H1 (cell line): Measurements from ENCODE around the gene MRM2. TPM values are rescaled to one million over a fixed set of nuclear protein-coding genes. Genes with fewer than 3 reads are reported as not detected.

Experiments
- CTCF ChIA-PET: fragments of 300-600 bp; sonication (Branson Sonifier 250); formaldehyde crosslinking; loops from one replicate; lab custom pipeline; 2021; ENCODE audit not compliant: partially characterized antibody; lab: Charles Lee
- POLR2A ChIA-PET: fragments of 300-600 bp; sonication (Branson Sonifier 250); formaldehyde crosslinking; loops from one replicate; lab custom pipeline; 2021; ENCODE audit warnings: inconsistent platforms; ENCODE audit not compliant: partially characterized antibody; lab: Charles Lee
- DNase-seq, 2 experiments: peaks; one replicate each; pipeline versions ENCODE4 v3.0.0 to v3.0.0-alpha.2; 2010 to 2022; ENCODE audit warnings: low spot score in 2 of 2, low read depth in 1 of 2, mixed read lengths in 1 of 2
- FAIRE-seq: peaks from 2 replicates; lab custom pipeline; 2011; peaks lifted over from hg19 to GRCh38; lab: Jason Lieb, UNC
- H2AFZ ChIP-seq: 2 replicates; pipeline ENCODE4 v1.8.1; 2012; ENCODE audit warnings: low read length, inconsistent platforms
- H2AK5ac ChIP-seq: 2 replicates; pipeline ENCODE4 v1.6.1; 2013; ENCODE audit warnings: low read depth, low read length
- H2BK120ac ChIP-seq: replicated peaks from 2 replicates; pipeline ENCODE3; 2013; ENCODE audit warnings: low read depth, low read length, inconsistent platforms
- H2BK12ac ChIP-seq: 2 replicates; pipeline ENCODE4 v1.6.1; 2013; ENCODE audit warnings: low read depth, low read length
- H2BK15ac ChIP-seq: 2 replicates; pipeline ENCODE4 v1.6.1; 2013; ENCODE audit warnings: low read length
- H2BK20ac ChIP-seq: 2 replicates; pipeline ENCODE4 v1.6.1; 2013; ENCODE audit warnings: low read length
- H2BK5ac ChIP-seq: 2 replicates; pipeline ENCODE4 v1.6.1; 2013; ENCODE audit warnings: low read depth, low read length
- H3K14ac ChIP-seq: 2 replicates; pipeline ENCODE4 v1.6.1; 2013; ENCODE audit warnings: inconsistent platforms; ENCODE audit not compliant: insufficient read length
- H3K18ac ChIP-seq: 2 replicates; pipeline ENCODE4 v1.6.1; 2013; ENCODE audit warnings: low read length; ENCODE audit errors: extremely low read depth
- H3K23ac ChIP-seq: 2 replicates; pipeline ENCODE4 v1.6.1; 2013; ENCODE audit warnings: inconsistent platforms; ENCODE audit not compliant: insufficient read length
- H3K23me2 ChIP-seq: 2 replicates; pipeline ENCODE4 v1.6.1; 2013; ENCODE audit warnings: low read depth, low read length
- H3K27ac ChIP-seq: 2 replicates; pipeline ENCODE4 v1.6.1; 2011; ENCODE audit warnings: low read depth, low read length, inconsistent platforms
- H3K27me3 ChIP-seq, 4 experiments: replicated peaks in 1 of 4; 1 replicate in 1 of 4; 2 replicates in 3 of 4; pipeline versions ENCODE4 v1.6.1 to v1.8.1; 2011 to 2013; ENCODE audit warnings: low read length in 3 of 4, mild to moderate bottlenecking in 3 of 4, inconsistent platforms in 2 of 4, mixed read lengths in 2 of 4, moderate library complexity in 1 of 4; ENCODE audit not compliant: control insufficient read depth in 3 of 4, insufficient read depth in 3 of 4; ENCODE audit errors: extremely low read depth in 1 of 4
- H3K36me3 ChIP-seq, 4 experiments: 2 replicates each; pipeline versions ENCODE4 v1.6.1 to v1.8.1; 2011 to 2013; ENCODE audit warnings: mild to moderate bottlenecking in 4 of 4, low read length in 3 of 4, moderate library complexity in 2 of 4, control low read depth in 1 of 4, inconsistent platforms in 1 of 4; ENCODE audit not compliant: insufficient read depth in 4 of 4, control insufficient read depth in 2 of 4
- H3K4ac ChIP-seq: replicated peaks from 2 replicates; pipeline ENCODE3; 2013; ENCODE audit warnings: low read length, low read depth, mixed read lengths, inconsistent platforms; ENCODE audit not compliant: insufficient read length
- H3K4me1 ChIP-seq, 4 experiments: replicated peaks in 1 of 4; 1 replicate in 1 of 4; 2 replicates in 3 of 4; pipeline versions ENCODE4 v1.6.1 to v1.8.1; 2011 to 2013; ENCODE audit warnings: low read length in 3 of 4, inconsistent platforms in 2 of 4, mixed read lengths in 1 of 4; ENCODE audit not compliant: insufficient read depth in 4 of 4, control insufficient read depth in 3 of 4
- H3K4me2 ChIP-seq, 2 experiments: 2 replicates each; pipeline versions ENCODE4 v1.6.1 to v1.8.1; 2011 to 2013; ENCODE audit warnings: low read depth in 2 of 2, low read length in 2 of 2, control low read depth in 1 of 2, inconsistent platforms in 1 of 2, mild to moderate bottlenecking in 1 of 2; ENCODE audit not compliant: insufficient read depth in 1 of 2
- H3K4me3 ChIP-seq, 4 experiments: fragments of 200-600, 300-600 bp in 1 of 4; sonication (generic), shearing (Covaris generic), sonication (Bioruptor Twin) in 1 of 4; 2 replicates each; pipeline versions ENCODE4 v1.5.1 to v1.8.1; 2011 to 2016; ENCODE audit warnings: low read length in 4 of 4, low read depth in 3 of 4, control low read depth in 2 of 4, inconsistent platforms in 2 of 4, mild to moderate bottlenecking in 2 of 4, mixed read lengths in 1 of 4, moderate library complexity in 1 of 4; ENCODE audit not compliant: insufficient read depth in 2 of 4; ENCODE audit errors: extremely low read depth in 1 of 4
- H3K56ac ChIP-seq: replicated peaks from 2 replicates; pipeline ENCODE3; 2013; ENCODE audit warnings: low read depth, mild to moderate bottlenecking, mixed read lengths, low read length, inconsistent platforms; ENCODE audit not compliant: insufficient read length
- H3K79me1 ChIP-seq: 2 replicates; pipeline ENCODE4 v1.6.1; 2013; ENCODE audit warnings: low read depth, low read length, control low read depth
- H3K79me2 ChIP-seq, 2 experiments: 2 replicates each; pipeline versions ENCODE4 v1.6.1 to v1.8.1; 2012 to 2013; ENCODE audit warnings: low read length in 2 of 2, mild to moderate bottlenecking in 2 of 2, inconsistent platforms in 1 of 2; ENCODE audit not compliant: insufficient read depth in 2 of 2, control insufficient read depth in 1 of 2
- H3K9ac ChIP-seq, 4 experiments: replicated peaks in 1 of 4; 1 replicate in 1 of 4; 2 replicates in 3 of 4; pipeline versions ENCODE4 v1.6.1 to v1.8.1; 2011 to 2013; ENCODE audit warnings: low read depth in 3 of 4, low read length in 3 of 4, control low read depth in 2 of 4, mild to moderate bottlenecking in 2 of 4, moderate library complexity in 2 of 4, inconsistent platforms in 1 of 4; ENCODE audit errors: extremely low read depth in 1 of 4
- H3K9me3 ChIP-seq, 2 experiments: 2 replicates each; pipeline versions ENCODE4 v1.6.1 to v1.8.1; 2012 to 2013; ENCODE audit warnings: mild to moderate bottlenecking in 2 of 2, moderate library complexity in 2 of 2, control low read depth in 1 of 2, inconsistent platforms in 1 of 2, low read depth in 1 of 2, low read length in 1 of 2, mixed read lengths in 1 of 2; ENCODE audit not compliant: insufficient read depth in 2 of 2
- H4K20me1 ChIP-seq, 2 experiments: replicated peaks in 1 of 2; 2 replicates each; pipeline versions ENCODE3 to v1.8.1; 2011 to 2013; ENCODE audit warnings: inconsistent platforms in 2 of 2, low read length in 2 of 2, mild to moderate bottlenecking in 1 of 2; ENCODE audit not compliant: insufficient read depth in 2 of 2, control insufficient read depth in 1 of 2
- H4K5ac ChIP-seq: 2 replicates; pipeline ENCODE4 v1.6.1; 2013; ENCODE audit warnings: low read length, low read depth, mixed read lengths, inconsistent platforms; ENCODE audit not compliant: insufficient read length
- H4K8ac ChIP-seq: 2 replicates; pipeline ENCODE4 v1.8.0; 2013; ENCODE audit warnings: mild to moderate bottlenecking, moderate library complexity, low read length, inconsistent platforms; ENCODE audit not compliant: insufficient read depth; ENCODE audit errors: extremely low read depth
- H4K91ac ChIP-seq: replicated peaks from 2 replicates; pipeline ENCODE3; 2013; ENCODE audit warnings: low read length, mixed read lengths, inconsistent platforms; ENCODE audit not compliant: insufficient read length
- PHF8 ChIP-seq: fragments of 200-600 bp; sonication (generic); conservative IDR thresholded peaks from 2 replicates; pipeline ENCODE4 v1.7.1; 2012; ENCODE audit warnings: low read depth, mild to moderate bottlenecking, inconsistent platforms, low read length, moderate library complexity
- WGBS, 2 experiments: shearing (Covaris generic) in 1 of 2; methylation state at CpG; one replicate each; pipeline versions ENCODE4 v1.1.6 to v1.1.7; 2013 to 2015; ENCODE audit warnings: low lambda C conversion rate in 2 of 2, mixed read lengths in 2 of 2, inconsistent platforms in 1 of 2, low coverage in 1 of 2, missing lambda C conversion rate in 1 of 2; ENCODE audit not compliant: insufficient replicate concordance in 2 of 2, insufficient coverage in 1 of 2, insufficient read length in 1 of 2; ENCODE audit errors: extremely low coverage in 1 of 2, missing lambda C conversion rate in 1 of 2; 5-methylcytosine and 5-hydroxymethylcytosine counted together
- polyA plus RNA-seq, 7 experiments: library from polyadenylated mRNA; depleted of rRNA in 3 of 7; stranded (reverse) in 5 of 7; unstranded in 2 of 7; fragments of >200 nt in 5 of 7; fragments of 200-250 nt in 2 of 7; gene quantifications; 1 replicate in 5 of 7; 2 replicates in 1 of 7; 4 replicates in 1 of 7; pipeline versions ENCODE4 v1.2.1 to v1.2.3, GENCODE V29; 2011 to 2013; ENCODE audit warnings: missing spikeins in 2 of 7, mixed read lengths in 2 of 7
- total RNA-seq: library from RNA; stranded (reverse); fragmentation: NEBNext Ultra II Directional; extraction: Animal tissue kit (Norgen Biotek cat#: 25700); gene quantifications from 2 replicates; pipeline ENCODE4 v1.2.1, GENCODE V29; 2021

The MRM2 gene
- total and polyA plus RNA-seq, 2 of the 8 experiments (the other 6 are each of a cell fraction or from before 2014, with no cell fraction given): 17.2 to 38.6 TPM

DNA sequence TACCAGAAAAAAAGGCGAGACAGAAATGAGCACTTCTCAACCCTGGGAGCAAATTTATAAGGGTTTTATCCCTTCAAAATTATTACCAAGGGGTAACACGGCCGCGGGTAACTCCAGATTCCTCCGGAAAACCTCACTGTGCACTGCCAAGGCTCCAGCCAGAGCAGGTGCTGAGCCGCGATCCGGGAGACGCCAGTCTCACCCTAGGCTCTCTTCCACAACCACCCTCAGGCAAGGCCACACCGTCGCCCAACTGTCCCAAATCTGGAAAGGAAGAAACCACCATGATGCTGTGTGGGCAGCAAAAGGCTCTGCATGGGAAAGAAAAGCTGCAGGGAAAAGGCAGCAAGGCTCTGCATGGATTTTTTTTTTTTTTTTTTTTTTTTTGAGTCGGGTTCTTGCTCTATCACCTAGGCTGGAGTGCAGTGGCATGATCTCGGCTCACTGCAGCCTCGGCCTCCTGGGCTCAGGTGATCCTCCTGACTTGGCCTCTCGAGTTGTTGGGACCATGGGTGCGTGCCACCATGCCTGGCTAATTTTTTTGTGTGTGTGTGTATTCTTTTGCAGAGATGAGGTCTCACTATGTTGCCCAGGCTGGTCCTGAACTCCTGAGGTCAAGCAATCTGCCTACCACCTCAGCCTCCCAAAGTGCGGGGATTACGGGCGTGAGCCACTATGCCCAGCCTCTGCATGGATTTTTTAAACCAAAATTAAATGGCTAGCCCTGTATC is 48.3 kb downstream of the MRM2 start:
- Histone ChIP-seq H3K9ac (no peak overlapping the region), H3K79me2 (peaks cover 0 to 10% of the 10 kb centered on the region in 2 experiments; a peak in 1 of 4 replicates), H4K5ac (no peak overlapping the region), H2BK120ac (no peak overlapping the region), H2AFZ (no peak overlapping the region), H3K4ac (no peak overlapping the region), H3K14ac (no peak overlapping the region), H3K56ac (no peak overlapping the region), H3K36me3 (peaks cover 0 to 23% (median 9%) of the 10 kb centered on the region in 4 experiments; a peak in 5 of 8 replicates), H2AK5ac (no peak overlapping the region), H2BK20ac (no peak overlapping the region), H2BK12ac (no peak overlapping the region), H3K4me3 (no peak overlapping the region), H4K91ac (no peak overlapping the region), H3K4me2 (no peak overlapping the region), H2BK5ac (no peak overlapping the region), H4K8ac (peak overlapping the region; percentile 51; the same call in 1 of the 2 replicates), H3K23ac (no peak overlapping the region), H3K4me1 (no peaks in the 10 kb centered on the region), H3K18ac (no peak overlapping the region), H3K79me1 (no peaks in the 10 kb centered on the region; the same call in none of the 2 replicates), H3K27me3 (no peaks in the 10 kb centered on the region), H3K27ac (no peak overlapping the region), H3K9me3 (peaks cover 14 to 18% of the 10 kb centered on the region in 2 experiments), H3K23me2 (no peaks in the 10 kb centered on the region), H2BK15ac (no peak overlapping the region), H4K20me1 (peaks cover 0 to 8% of the 10 kb centered on the region in 2 experiments)
- WGBS, 2 experiments: 90% methylated on average over 18 of the region's 19 CpGs; no CpG with 5 or more reads in 1 of the 2 experiments
- no peak for TF ChIP-seq PHF8
- DNase-seq (no peak), FAIRE-seq (no peak)
- POLR2A ChIA-PET: no interaction called here
- CTCF ChIA-PET: interaction anchor here (0.5 to 2.6 kb wide), 17 partner anchors 10 to 260 kb away, joined by 3 to 8 read pairs (median 3); no protein-coding TSS in a partner anchor
